HG03064 (cell line): ENCODE data around the gene EVC2.

Experiments
- ATAC-seq: cut with Tn5 transposase; IDR thresholded peaks from one replicate; pipeline ENCODE4 v1.9.1; 2021; ENCODE audit warnings: low read depth; ENCODE audit not compliant: unreplicated experiment

Gene EVC2, protein sequence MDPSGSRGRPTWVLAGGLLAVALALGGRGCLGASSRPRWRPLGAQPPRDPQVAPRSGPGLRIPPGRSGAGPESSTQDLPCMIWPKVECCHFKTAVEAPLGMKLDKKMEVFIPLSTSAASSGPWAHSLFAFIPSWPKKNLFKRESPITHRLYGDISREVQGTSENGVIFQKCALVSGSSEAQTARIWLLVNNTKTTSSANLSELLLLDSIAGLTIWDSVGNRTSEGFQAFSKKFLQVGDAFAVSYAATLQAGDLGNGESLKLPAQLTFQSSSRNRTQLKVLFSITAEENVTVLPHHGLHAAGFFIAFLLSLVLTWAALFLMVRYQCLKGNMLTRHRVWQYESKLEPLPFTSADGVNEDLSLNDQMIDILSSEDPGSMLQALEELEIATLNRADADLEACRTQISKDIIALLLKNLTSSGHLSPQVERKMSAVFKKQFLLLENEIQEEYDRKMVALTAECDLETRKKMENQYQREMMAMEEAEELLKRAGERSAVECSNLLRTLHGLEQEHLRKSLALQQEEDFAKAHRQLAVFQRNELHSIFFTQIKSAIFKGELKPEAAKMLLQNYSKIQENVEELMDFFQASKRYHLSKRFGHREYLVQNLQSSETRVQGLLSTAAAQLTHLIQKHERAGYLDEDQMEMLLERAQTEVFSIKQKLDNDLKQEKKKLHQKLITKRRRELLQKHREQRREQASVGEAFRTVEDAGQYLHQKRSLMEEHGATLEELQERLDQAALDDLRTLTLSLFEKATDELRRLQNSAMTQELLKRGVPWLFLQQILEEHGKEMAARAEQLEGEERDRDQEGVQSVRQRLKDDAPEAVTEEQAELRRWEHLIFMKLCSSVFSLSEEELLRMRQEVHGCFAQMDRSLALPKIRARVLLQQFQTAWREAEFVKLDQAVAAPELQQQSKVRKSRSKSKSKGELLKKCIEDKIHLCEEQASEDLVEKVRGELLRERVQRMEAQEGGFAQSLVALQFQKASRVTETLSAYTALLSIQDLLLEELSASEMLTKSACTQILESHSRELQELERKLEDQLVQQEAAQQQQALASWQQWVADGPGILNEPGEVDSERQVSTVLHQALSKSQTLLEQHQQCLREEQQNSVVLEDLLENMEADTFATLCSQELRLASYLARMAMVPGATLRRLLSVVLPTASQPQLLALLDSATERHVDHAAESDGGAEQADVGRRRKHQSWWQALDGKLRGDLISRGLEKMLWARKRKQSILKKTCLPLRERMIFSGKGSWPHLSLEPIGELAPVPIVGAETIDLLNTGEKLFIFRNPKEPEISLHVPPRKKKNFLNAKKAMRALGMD

DNA sequence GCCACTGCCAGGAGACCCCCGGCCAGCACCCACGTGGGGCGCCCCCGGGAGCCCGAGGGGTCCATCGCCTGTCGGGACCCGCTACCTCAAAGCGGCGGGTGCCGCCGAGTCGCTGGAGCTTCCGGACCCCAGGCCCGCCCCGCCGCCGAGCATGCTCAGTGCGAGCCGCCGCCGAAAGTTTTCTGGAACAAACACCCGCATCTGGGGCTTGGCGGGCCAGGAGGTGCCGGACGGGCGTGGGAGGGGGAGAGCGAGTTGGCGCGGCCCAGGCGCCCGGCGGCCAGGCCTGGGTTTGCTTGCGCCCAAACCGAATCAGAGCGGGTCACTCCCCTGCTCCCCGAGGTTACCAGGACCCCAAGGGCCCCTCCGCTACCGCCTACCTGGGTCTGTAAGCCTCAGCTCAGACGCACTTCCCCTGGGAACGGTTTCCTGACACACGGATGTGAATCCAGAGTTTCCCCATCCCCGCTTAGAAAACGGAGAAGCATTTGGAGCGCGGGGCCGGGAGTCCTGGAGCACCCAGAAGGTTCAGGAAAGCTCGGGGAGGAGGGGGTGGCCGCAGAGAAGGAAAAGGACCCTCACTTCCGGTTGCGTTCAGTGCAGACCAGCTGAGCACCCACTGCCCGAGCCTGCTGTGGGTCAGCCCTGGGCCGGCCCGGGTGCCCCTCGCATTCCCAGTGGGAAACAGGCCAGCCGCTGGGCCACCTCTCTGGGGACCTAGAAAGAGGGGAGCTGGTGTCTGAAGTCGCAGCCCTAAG, at the start of gene EVC2:
TSS of gene EVC2 (minus strand) at position 111 of the 758 bp plus-strand sequence. CDS start at position 65, 46 bp downstream.
- no peak for ATAC-seq

DNA sequence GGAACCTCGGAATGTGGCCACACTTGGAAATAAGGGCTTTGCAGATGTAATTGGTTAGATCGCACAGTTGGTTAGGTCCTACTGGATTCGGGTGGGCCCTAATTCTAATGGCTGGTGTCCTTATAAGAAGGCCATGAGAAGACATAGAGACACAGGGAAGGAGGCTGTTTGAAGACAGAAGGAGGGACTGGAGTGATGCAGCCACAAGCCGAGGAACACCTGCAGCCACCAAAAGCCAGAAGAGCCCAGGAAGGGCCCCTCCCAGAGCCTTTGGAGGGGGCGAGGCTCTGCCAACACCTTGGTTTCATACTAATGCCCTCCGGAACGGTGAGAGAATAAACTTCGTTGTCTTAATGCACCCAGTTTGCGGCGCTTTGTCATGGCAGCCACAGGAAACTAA, 49.6 kb upstream of the EVC2 start:
- ATAC-seq = no peak

DNA sequence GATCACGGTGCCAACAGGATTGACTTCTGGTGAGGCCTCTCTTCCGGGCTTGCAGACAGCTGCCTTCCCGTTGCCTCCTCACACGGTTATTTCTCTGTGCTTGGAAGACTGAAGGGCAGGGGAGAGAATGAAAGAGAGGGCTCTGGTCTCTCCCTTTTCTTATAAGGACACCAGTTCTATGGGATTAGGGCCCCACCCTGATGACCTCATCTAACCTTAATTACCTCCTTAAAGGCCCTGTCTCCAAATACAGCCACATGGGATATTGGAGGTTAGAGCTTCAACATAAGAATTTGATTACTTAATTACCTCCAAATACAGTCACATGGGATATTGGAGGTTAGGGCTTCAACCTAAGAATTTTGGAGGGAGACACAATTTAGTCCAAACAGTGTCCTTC, 49.2 kb upstream of the EVC2 start:
- no peak for ATAC-seq

DNA sequence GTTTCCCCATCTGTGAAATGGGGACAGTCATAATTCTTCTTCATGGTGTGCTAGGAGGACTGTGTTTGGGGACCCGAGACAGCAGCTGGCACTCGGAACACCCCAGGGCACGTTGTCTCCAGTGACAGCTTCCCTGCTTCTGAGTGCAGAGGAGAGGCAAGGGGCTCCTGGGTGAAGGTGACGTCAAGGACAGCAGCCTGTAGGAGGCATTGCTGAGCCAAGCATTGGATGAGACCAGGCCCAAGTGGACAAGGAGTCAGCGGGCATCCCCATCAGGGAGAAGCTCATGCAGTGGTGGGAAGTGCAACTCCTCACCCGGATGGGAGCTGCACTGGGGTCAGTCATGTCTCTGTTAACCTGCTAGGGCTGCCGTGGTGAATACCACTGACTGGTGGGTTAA, 48.7 kb upstream of the EVC2 start:
- ATAC-seq = no peak

DNA sequence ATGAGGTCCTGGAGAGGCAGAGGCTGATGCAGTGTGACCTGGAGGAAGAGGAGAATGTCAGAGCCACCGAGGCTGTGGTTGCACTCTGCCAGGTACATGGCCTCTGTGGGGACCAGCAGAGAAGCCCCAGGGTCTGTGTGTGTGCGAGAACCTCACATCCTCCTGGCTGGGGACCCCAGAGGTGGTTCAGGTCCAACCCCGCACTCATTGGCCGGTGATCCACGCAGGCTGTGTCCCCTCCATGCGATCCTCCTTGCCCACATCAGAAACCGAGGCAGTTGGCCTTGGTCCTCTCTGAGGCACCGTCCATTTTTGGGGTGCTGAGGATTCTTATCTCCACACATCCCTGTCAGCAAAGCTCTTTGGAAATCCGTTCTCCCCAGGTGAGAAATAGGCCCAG, 47.9 kb upstream of the EVC2 start:
- ATAC-seq = no peak

DNA sequence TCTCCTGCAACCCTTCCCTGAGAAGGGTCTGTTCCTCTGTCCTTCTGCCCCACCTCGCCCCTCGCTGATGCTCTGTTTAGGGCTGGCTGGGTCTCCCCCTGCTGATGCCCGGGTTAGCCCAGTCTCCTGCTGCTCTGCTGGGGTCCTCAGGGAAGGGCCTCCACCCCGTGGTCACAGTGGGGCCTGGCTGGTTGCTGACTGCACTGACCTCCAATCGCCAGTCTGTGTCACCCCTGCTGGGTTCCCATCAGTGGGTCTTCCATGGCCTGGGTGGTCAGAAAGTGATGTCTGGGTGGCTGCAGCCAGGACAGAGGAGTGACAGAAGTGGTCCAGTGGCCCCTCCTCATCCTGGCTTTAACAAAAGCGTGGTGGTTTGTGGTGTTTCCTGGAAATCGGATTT, 47.3 kb upstream of the EVC2 start:
- ATAC-seq = no peak

DNA sequence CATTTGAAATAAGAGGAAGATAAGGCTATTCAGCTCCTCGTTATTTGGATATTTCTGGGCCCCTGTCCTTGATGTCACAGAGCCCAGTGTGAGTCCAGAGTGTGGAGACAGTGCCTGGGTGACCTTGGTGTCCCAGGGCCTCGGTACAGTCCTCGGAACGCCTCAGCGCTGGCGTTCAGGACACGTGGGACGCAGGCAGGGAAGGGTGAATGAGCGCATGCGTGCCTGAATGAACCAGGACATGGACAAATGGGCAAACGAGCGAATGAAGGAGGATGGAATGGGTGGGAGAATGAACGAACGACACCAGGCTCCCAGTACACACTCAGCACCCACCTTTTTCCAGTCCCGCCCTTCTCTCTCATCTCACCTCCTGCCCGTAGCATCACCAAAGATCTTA, 46.8 kb upstream of the EVC2 start:
- ATAC-seq = no peak

DNA sequence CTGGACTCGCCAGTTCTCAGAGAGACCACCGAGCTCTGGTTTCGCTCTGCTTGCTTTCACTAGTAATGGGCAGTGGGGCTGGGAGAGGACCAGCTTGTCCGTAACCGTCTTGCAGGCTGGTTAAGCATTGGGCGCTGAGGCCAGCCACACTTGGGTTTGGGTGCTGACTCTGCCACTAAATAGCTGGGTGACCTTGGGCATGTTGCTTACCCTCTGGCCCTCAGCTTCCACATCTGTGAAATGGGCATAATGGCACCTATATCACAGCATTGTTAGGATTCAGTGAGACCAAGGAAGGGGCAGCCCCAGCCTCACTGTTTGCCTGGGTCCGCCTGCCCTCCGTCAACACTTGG, 46.1 kb upstream of the EVC2 start:
- no peak for ATAC-seq

DNA sequence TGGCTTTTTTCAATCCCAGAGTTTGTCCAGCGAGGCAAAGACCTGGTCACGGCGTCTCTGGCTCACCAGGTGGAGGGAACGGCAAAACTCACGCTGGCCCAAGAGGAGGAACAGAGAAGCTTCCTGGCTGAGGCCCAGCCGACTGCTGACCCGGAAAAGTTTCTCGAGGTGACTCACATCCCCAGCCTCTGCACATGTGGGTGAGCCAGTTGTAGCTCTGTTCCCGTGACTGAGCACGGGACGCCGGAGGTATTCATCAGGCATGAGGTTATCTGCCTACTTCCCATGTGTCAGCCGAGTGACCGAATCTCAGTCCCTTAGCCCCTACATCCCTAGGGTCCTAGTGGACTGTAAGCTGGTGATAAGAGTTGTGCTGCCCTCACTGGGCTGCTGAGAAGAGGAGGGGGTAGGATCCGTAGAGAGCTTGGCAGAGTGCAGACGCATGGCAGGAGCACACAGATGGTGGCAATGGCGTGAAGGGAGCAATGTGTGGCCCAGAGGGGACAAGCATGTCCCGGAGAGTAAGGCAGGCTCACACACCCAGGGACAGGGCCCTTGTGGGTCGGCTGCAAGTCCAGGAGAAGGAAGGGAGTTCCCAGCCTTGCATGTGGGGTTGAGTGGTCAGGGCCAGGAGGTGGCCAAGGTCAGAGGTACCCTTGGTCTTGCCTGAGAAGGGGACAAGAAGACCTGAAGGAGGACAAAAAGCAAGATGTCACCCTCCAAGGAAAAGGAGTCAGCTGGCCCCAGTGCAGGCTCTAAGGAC, 45.6 kb upstream of the EVC2 start:
- no peak for ATAC-seq

DNA sequence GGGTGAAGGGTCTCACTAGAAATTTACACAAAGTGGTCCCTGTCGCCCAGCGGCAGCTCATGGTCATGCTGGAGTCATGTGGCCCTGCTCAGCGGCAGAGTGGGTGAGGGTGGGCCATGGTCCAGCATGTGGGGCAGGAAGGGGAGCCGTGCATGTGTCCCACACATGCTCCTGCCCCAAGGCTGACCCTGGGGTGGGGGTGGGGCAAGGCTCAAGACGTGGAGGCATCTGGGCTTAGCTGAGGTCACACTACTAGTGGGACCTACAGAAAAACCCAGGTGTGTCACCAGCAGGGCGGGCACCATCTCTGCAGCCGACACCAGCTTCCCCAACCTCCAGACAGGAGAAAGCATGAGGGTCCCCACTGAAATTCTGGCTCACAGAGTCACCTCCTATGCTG, 45.0 kb upstream of the EVC2 start:
- no peak for ATAC-seq

DNA sequence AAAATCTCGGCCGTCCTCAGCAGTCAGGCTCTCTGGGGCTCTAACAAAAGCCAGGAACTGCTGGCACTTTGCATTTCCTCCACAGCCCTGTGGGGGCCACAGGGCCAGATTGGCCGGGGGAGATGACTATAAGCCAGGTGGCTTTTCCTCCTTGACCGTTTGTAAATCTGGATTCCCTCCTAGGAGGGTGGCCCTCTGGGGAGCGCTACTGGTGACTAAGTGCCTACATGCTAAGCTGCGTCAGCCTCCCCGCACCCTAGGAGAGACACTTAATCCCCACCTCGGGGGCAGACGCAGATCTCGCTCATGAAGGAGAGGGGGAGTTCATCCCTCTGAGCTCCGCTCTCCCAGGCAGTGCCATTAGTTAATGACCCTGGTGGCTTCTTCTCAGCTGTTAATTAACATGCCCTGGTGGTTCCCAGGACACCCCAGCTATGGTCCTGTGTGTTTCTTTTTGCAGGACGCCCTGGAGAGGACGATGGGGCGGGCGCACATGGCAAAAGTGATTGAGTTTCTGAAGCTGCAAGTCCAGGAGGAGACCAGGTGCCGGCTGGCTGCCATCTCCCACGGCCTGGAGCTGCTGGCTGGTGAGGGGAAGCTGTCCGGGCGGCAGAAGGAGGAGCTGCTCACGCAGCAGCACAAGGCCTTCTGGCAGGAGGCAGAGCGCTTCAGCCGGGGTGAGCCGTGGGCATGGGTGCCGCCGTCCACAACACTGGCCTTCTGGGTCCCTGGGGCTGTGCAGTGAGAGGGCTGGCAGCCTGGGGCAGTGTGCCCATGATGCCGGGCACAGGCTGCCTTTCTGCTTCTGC, 44.2 kb upstream of the EVC2 start:
- ATAC-seq = no peak

DNA sequence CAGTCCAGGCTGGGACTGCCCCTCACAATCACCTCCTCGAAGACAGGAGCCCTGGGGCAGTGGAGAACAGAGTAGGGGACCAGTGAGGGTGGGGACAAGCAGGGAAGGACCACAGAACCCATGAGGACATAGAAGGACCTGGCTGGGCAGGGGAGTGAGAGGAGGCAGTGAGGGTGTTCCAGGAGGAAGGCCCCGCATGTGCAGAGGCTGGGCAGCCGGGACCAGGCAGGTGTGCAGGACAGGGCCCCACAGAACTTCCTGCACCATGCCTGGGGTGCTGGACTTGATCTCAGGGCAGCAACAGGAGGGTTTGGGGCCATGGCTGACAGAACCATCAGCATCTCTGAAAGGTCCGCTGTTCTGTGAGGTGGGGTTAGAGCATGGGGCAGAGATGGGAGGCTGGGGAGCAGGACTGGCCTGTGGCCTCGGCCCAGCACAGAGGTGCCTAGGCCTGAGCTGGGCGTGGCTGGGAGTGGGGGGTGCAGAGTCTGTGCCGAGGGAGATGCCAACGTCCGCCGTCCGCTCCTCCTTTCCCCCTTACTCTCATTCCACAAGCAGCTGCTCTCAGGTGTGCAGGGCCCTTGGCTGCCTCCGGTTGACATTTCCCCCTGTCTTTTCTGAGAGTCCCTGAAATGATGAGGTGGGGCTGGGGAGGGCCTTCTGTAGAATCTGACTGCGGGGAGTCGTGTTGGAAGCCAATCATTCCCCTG, 43.5 kb upstream of the EVC2 start:
- ATAC-seq = no peak

DNA sequence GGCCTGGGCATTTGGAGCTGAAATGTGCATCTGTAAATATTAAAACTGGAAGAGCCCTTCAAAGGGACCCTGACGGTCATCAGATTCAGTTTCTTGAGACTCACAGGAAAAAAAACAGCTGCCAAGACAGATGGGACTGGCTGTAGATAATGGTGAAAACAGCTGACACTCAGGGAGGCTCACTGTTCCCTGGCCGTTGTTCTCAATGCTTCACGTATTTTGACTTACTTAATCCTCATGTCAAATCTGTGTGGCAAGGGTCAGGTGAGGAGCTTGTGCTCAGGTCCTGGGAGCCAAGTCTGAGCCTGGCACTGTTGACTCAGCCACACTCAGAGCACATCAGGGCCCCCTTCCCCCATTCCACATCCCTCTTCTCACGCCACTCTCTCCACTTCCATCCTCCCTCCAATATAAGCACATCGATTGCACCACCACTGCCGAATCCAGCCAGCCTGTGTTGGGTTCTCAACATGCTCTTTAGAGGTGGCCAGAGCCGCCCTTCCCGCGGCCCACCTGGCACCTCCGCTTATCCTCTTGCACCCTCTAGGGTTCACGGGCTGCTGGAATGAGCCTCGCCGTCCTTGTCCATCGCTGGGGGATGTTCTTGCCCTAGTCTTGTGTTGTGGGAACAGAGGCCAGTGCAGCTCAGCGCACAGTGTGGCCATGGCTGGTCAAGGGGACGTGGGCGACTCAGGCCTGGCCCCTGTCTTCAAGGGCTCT, 42.7 kb upstream of the EVC2 start:
- no peak for ATAC-seq

DNA sequence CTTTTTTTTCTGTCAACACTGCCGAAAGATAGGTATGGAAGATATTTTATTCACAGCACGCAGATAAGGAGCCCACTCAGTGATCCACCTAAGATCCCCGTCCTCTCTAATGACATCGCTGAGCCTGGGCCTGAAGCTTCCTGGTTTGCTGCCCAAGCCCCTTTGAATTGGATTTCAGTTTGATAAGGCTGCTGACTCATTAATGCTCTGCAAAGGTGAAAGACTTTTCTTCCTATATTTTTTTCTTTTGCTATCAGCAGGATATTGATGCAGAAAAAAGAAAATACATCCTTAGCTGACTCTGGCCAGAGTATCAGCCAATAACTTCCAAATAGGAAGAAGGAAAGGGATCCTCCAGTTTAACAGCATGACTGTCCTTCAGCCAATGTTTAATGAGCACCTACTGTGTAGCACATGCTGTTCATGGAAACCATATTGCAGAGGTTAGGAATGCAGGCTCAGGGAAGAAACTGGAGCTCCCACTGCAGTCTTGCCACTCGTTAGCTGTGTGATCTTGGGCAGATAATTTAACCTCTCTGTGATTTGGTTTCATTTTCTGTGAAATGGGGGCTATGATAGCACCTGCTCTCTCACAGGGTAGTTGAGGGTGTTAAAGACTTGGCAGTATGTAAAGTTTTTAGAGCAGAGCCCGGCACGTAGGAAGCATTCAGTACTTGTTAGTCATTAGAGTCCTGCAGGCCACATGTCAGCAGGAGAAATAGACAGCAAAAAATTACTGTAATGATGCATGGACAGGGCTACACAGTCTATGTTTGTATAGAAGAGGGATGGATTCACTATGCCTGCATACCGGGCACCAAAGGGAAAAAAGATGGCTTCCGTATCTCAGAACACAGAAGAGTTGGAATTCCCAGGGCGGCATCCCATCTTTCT, 41.9 kb upstream of the EVC2 start:
- ATAC-seq = no peak

DNA sequence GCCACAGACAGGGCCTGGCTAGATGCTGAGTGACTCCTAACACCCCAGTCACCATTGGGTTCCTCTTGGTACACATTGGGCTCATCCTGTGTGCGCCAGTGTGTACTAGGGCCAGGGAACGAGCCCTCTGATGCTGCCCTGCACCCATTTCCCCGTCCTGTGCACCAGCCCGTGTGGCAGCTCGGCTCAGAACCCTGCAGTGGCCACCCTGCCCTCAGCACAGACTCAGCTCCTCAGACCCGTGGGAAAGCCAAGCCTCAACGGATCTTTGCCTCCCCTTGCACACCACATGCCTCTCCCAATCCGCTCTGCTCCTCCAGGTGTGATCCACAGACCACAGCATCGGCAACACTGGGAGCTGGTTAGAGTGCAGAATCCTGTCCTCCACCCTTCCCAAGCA, 41.2 kb upstream of the EVC2 start:
- ATAC-seq = no peak

DNA sequence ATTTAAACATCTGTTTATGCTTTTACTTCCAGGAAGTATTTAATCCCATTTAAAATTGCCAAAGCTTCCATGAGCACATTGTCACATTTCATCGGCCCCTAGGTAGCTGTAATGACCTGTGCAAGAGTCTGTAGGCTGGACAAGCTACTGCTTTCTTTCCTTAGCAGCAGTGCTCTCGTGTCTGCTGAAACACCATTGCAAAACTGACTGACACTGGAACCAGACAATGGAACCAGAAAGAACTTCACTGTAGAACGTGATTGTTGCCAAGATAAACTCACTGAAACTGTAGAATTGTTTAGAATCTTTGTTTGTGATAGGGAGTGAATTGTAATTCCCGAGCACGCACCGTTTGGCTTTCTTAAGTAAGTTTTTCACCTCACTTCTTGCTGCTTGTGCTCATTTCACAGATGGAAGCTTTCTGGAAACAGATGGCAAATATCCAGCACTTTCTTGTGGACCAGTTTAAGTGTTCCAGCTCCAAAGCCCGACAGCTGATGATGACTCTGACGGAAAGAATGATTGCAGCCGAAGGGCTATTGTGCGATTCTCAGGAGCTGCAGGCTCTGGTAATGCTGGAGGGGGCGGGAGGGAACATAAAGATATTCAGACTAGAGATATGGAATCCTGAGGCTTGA, 39.5 kb upstream of the EVC2 start:
- ATAC-seq = no peak
